Parathyroid adenoma (tissue), 2 donors: Measurements from ENCODE around the gene MON1B.

Source experiments
- H2AFZ ChIP-seq: fragments of 300-600 bp; sonication (generic); one replicate; pipeline ENCODE4 v1.7.0; 2017; ENCODE audit warnings: antibody characterized with exemption, mild to moderate bottlenecking
- H3K27ac ChIP-seq: fragments of 300-600 bp; sonication (generic); one replicate; pipeline ENCODE4 v1.7.0; 2017
- H3K27me3 ChIP-seq: fragments of 300-600 bp; sonication (generic); one replicate; pipeline ENCODE4 v1.7.0; 2017; ENCODE audit warnings: low read length; ENCODE audit not compliant: control insufficient read depth, insufficient read depth
- H3K36me3 ChIP-seq: fragments of 300-600 bp; sonication (generic); one replicate; pipeline ENCODE4 v1.7.0; 2017; ENCODE audit warnings: low read length; ENCODE audit not compliant: control insufficient read depth, insufficient read depth
- H3K4me1 ChIP-seq: fragments of 300-600 bp; sonication (generic); one replicate; pipeline ENCODE4 v1.7.0; 2017; ENCODE audit warnings: control low read depth
- H3K4me2 ChIP-seq: fragments of 300-600 bp; sonication (generic); one replicate; pipeline ENCODE4 v1.7.0; 2017; ENCODE audit warnings: low read length
- H3K4me3 ChIP-seq: fragments of 300-600 bp; sonication (generic); one replicate; pipeline ENCODE4 v1.7.0; 2017; ENCODE audit warnings: low read depth, low read length
- H3K79me2 ChIP-seq: fragments of 300-600 bp; sonication (generic); one replicate; pipeline ENCODE4 v1.7.0; 2017; ENCODE audit warnings: control low read depth
- H3K9ac ChIP-seq: fragments of 300-600 bp; sonication (generic); one replicate; pipeline ENCODE4 v1.7.0; 2017; ENCODE audit warnings: mild to moderate bottlenecking
- H3K9me3 ChIP-seq: fragments of 300-600 bp; sonication (generic); one replicate; pipeline ENCODE4 v1.7.0; 2017; ENCODE audit warnings: low read length; ENCODE audit not compliant: control insufficient read depth
- CTCF ChIP-seq: fragments of 300-600 bp; sonication (generic); IDR thresholded peaks from one replicate; pipeline ENCODE4 v1.7.0; 2017; ENCODE audit warnings: antibody characterized with exemption, mild to moderate bottlenecking
- donor health status: primary hyperparathyroidism.

Gene MON1B

GRCh38 chr16:77223184-77223583 lies 32.2 kb downstream of the MON1B start:
- no peaks in the 10 kb centered on the region for H3K36me3 ChIP-seq
- no peak overlapping the region for H3K4me2 ChIP-seq
- H3K27me3 ChIP-seq = no peaks in the 10 kb centered on the region
- no peaks in the 10 kb centered on the region for H3K4me1 ChIP-seq
- H3K9me3 ChIP-seq = no peaks in the 10 kb centered on the region
- H3K27ac ChIP-seq = no peak overlapping the region
- no peak overlapping the region for H2AFZ ChIP-seq
- H3K79me2 ChIP-seq = no peaks in the 10 kb centered on the region
- H3K9ac ChIP-seq = no peak overlapping the region
- H3K4me3 ChIP-seq = no peak overlapping the region
- TF ChIP-seq CTCF = no peak

GRCh38 chr16:77225182-77225581 lies 34.2 kb downstream of the MON1B start:
- no peak for TF ChIP-seq CTCF
- no peaks in the 10 kb centered on the region for H3K9me3 ChIP-seq
- no peak overlapping the region for H2AFZ ChIP-seq
- H3K9ac ChIP-seq = no peak overlapping the region
- no peak overlapping the region for H3K27ac ChIP-seq
- H3K27me3 ChIP-seq = no peaks in the 10 kb centered on the region
- no peaks in the 10 kb centered on the region for H3K79me2 ChIP-seq
- H3K4me1 ChIP-seq = no peaks in the 10 kb centered on the region
- no peaks in the 10 kb centered on the region for H3K36me3 ChIP-seq
- H3K4me3 ChIP-seq = no peak overlapping the region
- H3K4me2 ChIP-seq = no peak overlapping the region

GRCh38 chr16:77227745-77228144 lies 36.8 kb downstream of the MON1B start:
- TF ChIP-seq CTCF = no peak
- Histone ChIP-seq H3K27ac (no peak overlapping the region), H3K9ac (no peak overlapping the region), H3K79me2 (no peaks in the 10 kb centered on the region), H2AFZ (no peak overlapping the region), H3K4me1 (no peaks in the 10 kb centered on the region), H3K9me3 (no peaks in the 10 kb centered on the region), H3K36me3 (no peaks in the 10 kb centered on the region), H3K27me3 (no peaks in the 10 kb centered on the region), H3K4me2 (no peak overlapping the region), H3K4me3 (no peak overlapping the region)

- no peak overlapping the region for H3K4me2 ChIP-seq
- no peaks in the 10 kb centered on the region for H3K27me3 ChIP-seq
Measured at GRCh38 chr16:77231047-77231446, 40.1 kb downstream of the MON1B start.

More at GRCh38 chr16:77231047-77231446, 40.1 kb downstream of the MON1B start:
- no peaks in the 10 kb centered on the region for H3K79me2 ChIP-seq
- no peak overlapping the region for H3K27ac ChIP-seq
- no peaks in the 10 kb centered on the region for H3K36me3 ChIP-seq
- no peak overlapping the region for H3K4me3 ChIP-seq
- no peaks in the 10 kb centered on the region for H3K9me3 ChIP-seq
- no peaks in the 10 kb centered on the region for H3K4me1 ChIP-seq
- TF ChIP-seq CTCF = no peak
- no peak overlapping the region for H2AFZ ChIP-seq
- H3K9ac ChIP-seq = no peak overlapping the region
